HG03066 (cell line): ENCODE measurements around the gene PSMD5.
A peak's percentile ranks its signal among the peaks of the same experiment; 100 is the strongest.
"Not testable (repeated sequence)": the region's sequence is repeated elsewhere in the genome, so short reads cannot be mapped to it uniquely, and the experiment has no call there.

ENCODE experiments used
- ATAC-seq: cut with Tn5 transposase; IDR thresholded peaks from one replicate; pipeline ENCODE4 v1.9.1; 2021; ENCODE audit warnings: low read depth; ENCODE audit not compliant: unreplicated experiment

Gene PSMD5

GRCh38 chr9:120818595-120818994 lies 24.1 kb downstream of the PSMD5 start:
- no peak for ATAC-seq

DNA sequence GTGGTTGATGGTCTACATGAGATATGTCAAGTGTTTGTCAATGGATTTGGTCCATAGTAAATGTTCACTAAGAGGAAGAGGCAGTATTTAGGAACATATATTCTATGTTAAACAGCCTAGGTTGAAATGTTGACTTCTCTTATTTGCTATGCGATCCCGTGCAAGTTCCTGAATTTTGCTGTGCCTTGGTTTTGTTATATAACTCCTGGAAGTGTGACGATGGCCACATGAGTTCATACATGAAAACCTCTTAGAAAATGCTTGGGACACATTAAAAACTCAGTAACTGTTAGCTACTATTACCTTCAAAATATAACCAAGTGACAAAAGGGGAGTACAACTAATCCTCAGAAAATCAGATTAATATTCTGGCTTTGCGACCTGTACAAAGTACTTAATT lies 27.6 kb downstream of the PSMD5 start:
- ATAC-seq, result no peak

DNA sequence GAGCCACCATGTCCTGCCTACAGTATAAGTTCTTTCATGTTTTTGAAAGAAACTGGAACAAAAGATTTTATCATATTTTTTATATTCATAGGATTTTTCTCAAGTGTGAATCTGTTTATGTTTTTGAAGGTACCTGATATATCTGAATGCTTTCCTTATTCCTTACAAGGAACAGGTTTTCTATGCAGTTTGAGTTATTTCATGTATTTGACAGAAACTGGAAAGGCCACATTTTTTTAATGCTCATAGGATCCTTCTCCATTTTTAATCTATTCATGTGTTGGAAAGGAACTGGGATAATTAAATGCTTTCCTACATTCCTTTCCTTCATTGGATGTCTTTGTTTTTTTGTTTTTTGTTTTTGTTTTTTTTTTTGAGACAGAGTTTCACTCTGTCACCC lies 33.8 kb downstream of the PSMD5 start:
- ATAC-seq, result no peak

DNA sequence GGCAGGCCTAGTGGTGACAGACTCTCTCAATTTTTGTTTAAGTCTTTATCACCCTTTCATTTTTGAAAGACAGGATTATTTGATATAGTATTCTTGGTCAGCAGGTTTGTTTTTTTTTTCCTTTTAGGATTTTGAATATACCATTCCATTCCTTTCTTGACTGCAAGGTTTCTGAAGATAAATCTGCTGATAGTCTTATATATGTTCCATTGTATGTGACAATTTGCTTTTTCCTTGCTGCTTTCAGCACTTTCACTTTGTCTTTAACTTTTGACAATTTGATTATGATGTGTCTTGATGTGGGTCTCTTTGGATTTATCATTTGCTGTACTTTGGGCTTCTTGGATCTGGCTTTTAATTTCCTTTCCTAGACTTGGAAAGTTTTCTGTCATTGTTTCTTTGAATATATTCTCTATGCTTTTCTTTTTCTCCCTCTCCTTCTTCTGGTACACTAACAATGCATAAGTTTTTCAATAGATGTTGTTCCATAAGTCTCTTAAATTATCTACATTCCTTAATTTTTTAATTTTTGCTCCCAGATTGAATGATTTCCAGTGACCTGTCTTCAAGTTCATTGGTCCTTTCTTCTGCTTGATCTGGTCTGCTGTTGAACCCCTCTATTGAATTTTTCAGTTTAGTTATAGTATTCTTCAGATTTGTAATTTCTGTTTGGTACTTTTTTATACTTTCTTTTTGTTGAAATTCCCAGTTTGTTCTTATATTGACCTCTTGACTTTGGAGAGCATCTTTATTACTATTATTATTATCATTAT lies 34.9 kb downstream of the PSMD5 start:
- no peak for ATAC-seq

- ATAC-seq, result not testable (repeated sequence)
Observed at GRCh38 chr9:120804784-120805363, 37.8 kb downstream of the PSMD5 start.

- ATAC-seq, result no peak
Observed at GRCh38 chr9:120801441-120801840, 41.3 kb downstream of the PSMD5 start.

DNA sequence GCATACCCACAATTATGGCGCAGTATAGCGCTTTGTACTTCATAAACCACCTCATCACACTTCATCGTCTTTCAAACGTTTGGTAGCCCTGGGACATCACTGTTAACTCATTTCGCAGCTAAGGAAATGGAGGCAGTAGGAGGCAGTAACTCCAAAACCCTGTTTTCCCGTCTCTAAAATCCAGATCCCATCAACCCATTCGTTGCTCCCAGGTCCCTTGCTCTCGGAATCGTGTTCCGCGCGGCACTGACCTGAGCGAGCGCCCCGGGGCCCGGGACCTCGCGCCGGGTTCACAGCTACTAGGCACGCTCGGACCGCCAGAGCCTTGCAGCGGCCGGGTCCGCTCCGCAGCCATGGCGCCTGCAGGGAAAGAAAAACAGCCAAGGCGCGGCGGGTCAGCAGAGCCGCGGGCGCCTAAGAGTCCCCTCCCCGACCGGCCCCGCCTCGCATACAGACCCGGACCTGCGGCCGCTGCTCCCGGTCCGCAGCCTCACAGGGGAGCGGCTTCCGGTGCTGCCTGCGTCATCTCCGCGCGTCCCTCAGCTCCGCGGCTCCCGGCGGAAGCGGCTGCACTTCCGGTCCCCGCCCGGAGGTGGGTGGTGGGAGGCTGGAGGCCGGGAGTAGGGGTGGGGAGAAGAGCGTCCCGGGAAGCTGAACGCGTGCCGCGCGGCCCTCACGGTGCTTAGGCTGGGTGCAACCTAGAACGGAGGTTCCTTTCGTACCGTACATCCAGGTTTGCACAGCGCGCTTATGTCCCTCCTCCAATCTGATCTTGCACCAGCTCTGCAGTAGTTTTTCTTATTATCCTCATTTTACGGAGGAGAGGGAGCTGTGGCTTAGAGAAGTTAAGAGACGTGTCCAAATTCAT lies 49.6 kb downstream of the PSMD5 start, which contains the start of gene FBXW2:
Gene FBXW2, minus strand, starts transcription at position 519 of the 868 bp plus-strand sequence. CDS start 5,158 bp downstream, outside the sequence.
- ATAC-seq, result peak; percentile 91

DNA sequence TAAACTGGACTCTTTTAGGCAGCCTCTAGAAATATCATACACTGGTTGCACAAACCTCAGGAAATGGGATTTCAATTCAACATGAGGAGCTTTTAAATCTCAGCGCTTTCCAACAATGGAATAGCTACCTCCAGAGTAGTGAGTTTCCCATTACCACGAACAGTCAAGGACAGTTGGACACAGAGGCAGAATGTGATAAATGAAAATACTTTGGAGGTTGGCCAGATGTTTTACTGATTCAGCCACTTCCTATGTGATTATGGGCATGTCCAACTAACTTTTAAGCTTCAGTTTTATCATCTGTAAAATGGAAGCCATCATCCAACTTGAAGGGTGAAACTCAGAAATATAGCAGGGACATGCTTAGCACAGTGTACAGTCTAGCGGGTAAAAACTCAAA lies 51.6 kb downstream of the PSMD5 start:
- ATAC-seq, result no peak

DNA sequence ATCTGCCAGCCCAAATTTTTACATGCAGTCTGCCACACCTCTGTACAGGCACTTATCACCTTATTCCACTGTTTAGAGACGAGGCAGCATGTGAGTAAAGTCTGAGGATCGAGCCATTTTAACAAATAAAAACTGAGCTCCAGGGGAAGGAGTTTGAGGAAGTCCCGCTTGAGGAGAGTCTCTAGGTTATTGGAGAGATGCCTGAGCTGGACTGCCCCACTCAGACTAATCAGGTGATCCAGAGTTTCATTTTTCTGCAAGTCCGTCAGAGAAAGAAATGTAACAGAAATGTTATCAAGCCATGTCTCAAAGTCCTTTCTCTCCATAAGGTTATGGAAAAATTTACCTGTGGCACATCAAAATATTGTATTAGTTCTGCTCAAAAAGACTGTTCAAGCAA lies 54.8 kb downstream of the PSMD5 start:
- no peak for ATAC-seq

- ATAC-seq, result no peak
Observed at GRCh38 chr9:120783602-120784047, 59.1 kb downstream of the PSMD5 start.

GRCh38 chr9:120781236-120781635 lies 61.5 kb downstream of the PSMD5 start:
- no peak for ATAC-seq

- ATAC-seq, result no peak
Observed at GRCh38 chr9:120780367-120780766, 62.4 kb downstream of the PSMD5 start.

DNA sequence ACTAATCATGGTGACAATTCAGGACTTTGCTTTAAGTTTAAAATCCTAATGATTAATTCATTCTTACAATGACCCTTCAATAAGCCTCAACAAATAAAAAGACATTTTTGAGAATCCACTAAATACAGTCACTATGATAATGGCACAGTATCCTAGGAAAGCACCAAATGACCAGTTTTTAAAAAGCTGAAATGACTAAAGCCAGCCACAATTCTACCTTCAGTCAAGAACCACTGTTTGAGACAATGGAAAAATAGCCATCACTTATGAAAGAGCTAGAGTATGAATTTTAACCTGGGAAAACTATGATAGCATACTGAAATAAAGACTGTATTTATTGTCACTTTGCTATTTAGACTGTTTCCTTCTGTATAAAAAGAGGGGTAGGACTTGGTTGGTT lies 63.5 kb downstream of the PSMD5 start:
- no peak for ATAC-seq

DNA sequence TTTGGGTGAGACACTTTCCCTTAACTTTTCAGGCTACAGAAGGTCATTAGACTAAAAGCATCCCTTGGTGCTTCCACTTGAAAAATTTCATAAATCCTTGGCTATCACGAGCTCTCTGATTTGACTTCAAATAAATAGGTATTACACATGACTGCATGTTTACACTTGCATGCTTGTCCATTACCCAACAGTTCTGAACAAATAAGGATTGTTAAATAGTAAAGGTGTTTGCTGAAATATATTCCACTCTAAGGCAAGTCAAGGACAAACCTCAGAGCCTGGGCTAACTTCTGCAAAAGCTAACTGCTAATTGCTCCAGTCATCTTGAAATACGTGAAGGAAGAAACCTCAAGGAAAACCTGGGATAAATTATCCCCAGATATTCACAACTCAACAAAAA lies 64.0 kb downstream of the PSMD5 start:
- ATAC-seq, result no peak

GRCh38 chr9:120777229-120777628 lies 65.5 kb downstream of the PSMD5 start:
- ATAC-seq, result no peak

DNA sequence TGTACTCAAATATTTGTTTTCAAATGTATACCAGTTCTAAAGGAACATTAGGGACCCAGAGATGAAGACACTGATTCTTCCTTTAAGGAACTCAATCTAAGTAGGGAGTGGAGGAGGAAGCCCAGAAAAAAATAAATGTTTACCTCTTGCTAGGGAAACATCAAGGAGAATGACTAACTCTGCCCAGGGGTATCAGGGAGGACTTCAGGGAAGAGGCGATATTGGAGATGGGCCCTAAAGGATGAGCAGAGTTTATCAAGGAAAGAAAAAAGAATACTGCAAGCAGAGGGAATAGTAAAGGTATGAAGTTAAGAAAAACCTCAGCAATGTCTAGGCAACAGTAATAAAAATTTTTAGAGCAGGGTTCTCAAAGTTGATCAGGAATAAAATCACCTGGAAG lies 65.9 kb downstream of the PSMD5 start:
- ATAC-seq, result no peak

- ATAC-seq, result no peak
Observed at GRCh38 chr9:120775859-120776258, 66.9 kb downstream of the PSMD5 start.

GRCh38 chr9:120774719-120775118 lies 68.0 kb downstream of the PSMD5 start:
- no peak for ATAC-seq

DNA sequence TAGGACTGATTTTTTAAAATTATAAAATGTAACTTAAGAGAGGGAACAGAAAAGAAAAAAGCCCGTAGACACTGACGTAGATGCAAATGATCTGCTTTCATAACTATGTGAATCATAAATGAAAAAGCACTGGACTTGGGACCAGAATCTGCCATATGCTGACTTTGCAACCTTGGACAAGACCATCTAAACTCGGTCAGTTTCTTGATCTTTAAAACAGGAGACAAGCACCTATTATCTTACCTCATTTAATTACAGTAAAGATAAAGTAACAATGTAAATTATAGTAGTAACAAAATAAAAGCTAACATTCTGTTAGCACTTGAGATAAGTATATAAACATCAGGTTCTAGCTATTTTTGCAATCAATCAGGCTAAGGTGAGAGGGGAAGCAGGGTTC lies 69.5 kb downstream of the PSMD5 start:
- ATAC-seq, result no peak

- no peak for ATAC-seq
Observed at GRCh38 chr9:120770931-120771330, 71.8 kb downstream of the PSMD5 start.

- no peak for ATAC-seq
Observed at GRCh38 chr9:120768886-120769285, 73.8 kb downstream of the PSMD5 start.
